Prostate gland (tissue), 2 donors: Measurements from ENCODE around the gene COMMD10. TPM values are rescaled to one million over a fixed set of nuclear protein-coding genes. Genes with fewer than 3 reads are reported as not detected.

Experiments used
- DNase-seq: peaks from one replicate; pipeline ENCODE4 v3.0.0-alpha.2; 2019; ENCODE audit warnings: low spot score
- H3K27ac ChIP-seq, 2 donors: fragments of 200-600 bp; sonication (generic); 2 replicates each; pipeline ENCODE4 v1.5.1; 2017 to 2019
- H3K27me3 ChIP-seq: fragments of 200-600 bp; sonication (generic); replicated peaks from 2 replicates; pipeline ENCODE4 v1.5.1; 2019; ENCODE audit not compliant: insufficient read depth
- H3K36me3 ChIP-seq, 2 donors: fragments of 200-600 bp; sonication (generic); 1 replicate in 1 of 2; 2 replicates in 1 of 2; pipeline versions ENCODE4 v1.5.1 to v1.8.1; 2017 to 2019
- H3K4me1 ChIP-seq: fragments of 200-600 bp; sonication (generic); replicated peaks from 2 replicates; pipeline ENCODE4 v1.5.1; 2019
- H3K4me3 ChIP-seq, 2 donors: fragments of 200-600 bp; sonication (generic); 2 replicates each; pipeline ENCODE4 v1.5.1; 2017 to 2019
- H3K9me3 ChIP-seq: fragments of 200-600 bp; sonication (generic); 2 replicates; pipeline ENCODE4 v1.5.1; 2017
- CTCF ChIP-seq, 4 experiments: fragments of 200-600 bp in 2 of 4; fragments of 450-650 bp in 2 of 4; sonication (generic) in 2 of 4; IDR thresholded peaks; 1 replicate in 3 of 4; 2 replicates in 1 of 4; pipeline ENCODE4 v1.5.1; 2016 to 2019; ENCODE audit warnings: antibody characterized with exemption in 4 of 4, mild to moderate bottlenecking in 2 of 4, moderate library complexity in 2 of 4
- POLR2A ChIP-seq: fragments of 450-650 bp; IDR thresholded peaks from one replicate; pipeline ENCODE4 v1.6.1; 2016; ENCODE audit warnings: antibody characterized with exemption, mild to moderate bottlenecking
- POLR2AphosphoS5 ChIP-seq: sonication (generic); formaldehyde crosslinking; IDR thresholded peaks from one replicate; pipeline ENCODE4 v1.6.1; 2017; ENCODE audit warnings: antibody characterized with exemption
- WGBS: methylation state at CpG from one replicate; pipeline ENCODE4 v1.1.5; 2018; 5-methylcytosine and 5-hydroxymethylcytosine counted together
- intact Hi-C: fragments of 100-400 bp; cut with DNase I; formaldehyde crosslinking; loops from one replicate; pipeline ENCODE4 v1.14.2; 2022
- total RNA-seq, 2 donors: library from RNA; depleted of rRNA; stranded (reverse); fragments of >200 nt; gene quantifications; one replicate each; pipeline ENCODE4 v1.1.0, GENCODE V29; 2016

Gene COMMD10
- total RNA-seq, 2 donors from 2014 or later = 26.6 to 27.9 TPM

GRCh38 chr5:116152169-116152568, 67.3 kb downstream of the COMMD10 start:
- Histone ChIP-seq H3K36me3 (no peaks in the 10 kb centered on the region), H3K4me3 (no peak overlapping the region), H3K9me3 (no peaks in the 10 kb centered on the region), H3K27me3 (no peaks in the 10 kb centered on the region), H3K27ac (no peak overlapping the region), H3K4me1 (no peaks in the 10 kb centered on the region)
- DNase-seq = no peak
- TF ChIP-seq CTCF (IDR thresholded peaks at IDR 0.05) (no peak), POLR2A (no peak), POLR2AphosphoS5 (no peak)
- intact Hi-C loops = no loop called here

- Histone ChIP-seq H3K9me3 (no peaks in the 10 kb centered on the region), H3K27me3 (no peaks in the 10 kb centered on the region), H3K27ac (no peak overlapping the region), H3K4me3 (no peak overlapping the region), H3K4me1 (no peaks in the 10 kb centered on the region), H3K36me3 (no peaks in the 10 kb centered on the region)
- TF ChIP-seq POLR2A = no peak
- TF ChIP-seq POLR2AphosphoS5 = no peak
- no peak for TF ChIP-seq CTCF (IDR thresholded peaks at IDR 0.05)
- WGBS = 83% methylated on average over 2 of the region's 2 CpGs
- DNase-seq = no peak
- intact Hi-C loops = no loop called here
Measured at GRCh38 chr5:116153687-116154174, 68.9 kb downstream of the COMMD10 start.

- H3K4me1 ChIP-seq = no peaks in the 10 kb centered on the region
- no peaks in the 10 kb centered on the region for H3K27me3 ChIP-seq
- DNase-seq = no peak
- no peak overlapping the region for H3K27ac ChIP-seq
- no peak overlapping the region for H3K4me3 ChIP-seq
- TF ChIP-seq POLR2AphosphoS5 (no peak), POLR2A (no peak), CTCF (IDR thresholded peaks at IDR 0.05) (no peak)
- no peaks in the 10 kb centered on the region for H3K9me3 ChIP-seq
- no peaks in the 10 kb centered on the region for H3K36me3 ChIP-seq
- intact Hi-C loops = no loop called here
Measured at GRCh38 chr5:116154252-116154651, 69.4 kb downstream of the COMMD10 start.

- intact Hi-C loops = no loop called here
- Histone ChIP-seq H3K27me3 (no peaks in the 10 kb centered on the region), H3K36me3 (no peaks in the 10 kb centered on the region), H3K27ac (no peak overlapping the region), H3K4me1 (no peaks in the 10 kb centered on the region), H3K4me3 (no peak overlapping the region), H3K9me3 (no peaks in the 10 kb centered on the region)
- TF ChIP-seq POLR2A = no peak
- TF ChIP-seq POLR2AphosphoS5 = no peak
- TF ChIP-seq CTCF (IDR thresholded peaks at IDR 0.05) = no peak
- no peak for DNase-seq
Measured at GRCh38 chr5:116154931-116155330, 70.1 kb downstream of the COMMD10 start.

GRCh38 chr5:116157902-116158301, 73.1 kb downstream of the COMMD10 start:
- no peak for DNase-seq
- no peaks in the 10 kb centered on the region for H3K36me3 ChIP-seq
- 100% methylated on average over 5 of the region's 8 CpGs for WGBS
- H3K27ac ChIP-seq = no peak overlapping the region
- intact Hi-C loops = no loop called here
- H3K27me3 ChIP-seq = no peaks in the 10 kb centered on the region
- no peak for TF ChIP-seq CTCF (IDR thresholded peaks at IDR 0.05)
- TF ChIP-seq POLR2A = no peak
- no peak for TF ChIP-seq POLR2AphosphoS5
- no peaks in the 10 kb centered on the region for H3K4me1 ChIP-seq
- no peaks in the 10 kb centered on the region for H3K9me3 ChIP-seq
- H3K4me3 ChIP-seq = no peak overlapping the region
